Osteocyte (in vitro differentiated cells): ENCODE data around the gene MSLN. TPM values are rescaled to one million over a fixed set of nuclear protein-coding genes. Genes with fewer than 3 reads are reported as not detected.
A peak's percentile ranks its signal among the peaks of the same experiment; 100 is the strongest.
"Not testable (repeated sequence)": the region's sequence is repeated elsewhere in the genome, so short reads cannot be mapped to it uniquely, and the experiment has no call there.

ENCODE experiments used
- DNase-seq: peaks from one replicate; pipeline ENCODE4 v3.0.0; 2021; ENCODE audit warnings: mixed read lengths; ENCODE audit not compliant: unreplicated experiment; ENCODE audit errors: extremely low spot score
- H3K27ac Mint-ChIP-seq: one replicate; pipeline ENCODE4 v1.8.0; 2021; ENCODE audit warnings: mild to moderate bottlenecking, mixed read lengths; ENCODE audit not compliant: unreplicated experiment
- H3K27me3 Mint-ChIP-seq: one replicate; pipeline ENCODE4 v1.8.0; 2021; ENCODE audit warnings: mixed read lengths; ENCODE audit not compliant: unreplicated experiment
- H3K36me3 Mint-ChIP-seq: one replicate; pipeline ENCODE4 v1.8.0; 2021; ENCODE audit warnings: mixed read lengths; ENCODE audit not compliant: unreplicated experiment
- H3K4me1 Mint-ChIP-seq: one replicate; pipeline ENCODE4 v1.8.0; 2021; ENCODE audit warnings: mixed read lengths; ENCODE audit not compliant: unreplicated experiment
- H3K4me3 Mint-ChIP-seq: one replicate; pipeline ENCODE4 v1.8.0; 2021; ENCODE audit warnings: mild to moderate bottlenecking, moderate library complexity, mixed read lengths; ENCODE audit not compliant: unreplicated experiment
- H3K9me3 Mint-ChIP-seq: one replicate; pipeline ENCODE4 v1.8.0; 2021; ENCODE audit warnings: mixed read lengths; ENCODE audit not compliant: unreplicated experiment
- total RNA-seq: library from RNA; stranded (reverse); gene quantifications from 2 replicates; pipeline ENCODE4 v1.2.1, GENCODE V29; 2021
- TF ChIP-seq, protein P1 (sequence below): fragments of 200-600 bp; sonication (generic); IDR thresholded peaks from 2 replicates; pipeline ENCODE4 v1.5.0; 2021; ENCODE audit warnings: antibody characterized with exemption, mild to moderate bottlenecking, moderate library complexity

MSLN gene
- total RNA-seq, 1 donor from 2014 or later = 0.19 TPM

DNA sequence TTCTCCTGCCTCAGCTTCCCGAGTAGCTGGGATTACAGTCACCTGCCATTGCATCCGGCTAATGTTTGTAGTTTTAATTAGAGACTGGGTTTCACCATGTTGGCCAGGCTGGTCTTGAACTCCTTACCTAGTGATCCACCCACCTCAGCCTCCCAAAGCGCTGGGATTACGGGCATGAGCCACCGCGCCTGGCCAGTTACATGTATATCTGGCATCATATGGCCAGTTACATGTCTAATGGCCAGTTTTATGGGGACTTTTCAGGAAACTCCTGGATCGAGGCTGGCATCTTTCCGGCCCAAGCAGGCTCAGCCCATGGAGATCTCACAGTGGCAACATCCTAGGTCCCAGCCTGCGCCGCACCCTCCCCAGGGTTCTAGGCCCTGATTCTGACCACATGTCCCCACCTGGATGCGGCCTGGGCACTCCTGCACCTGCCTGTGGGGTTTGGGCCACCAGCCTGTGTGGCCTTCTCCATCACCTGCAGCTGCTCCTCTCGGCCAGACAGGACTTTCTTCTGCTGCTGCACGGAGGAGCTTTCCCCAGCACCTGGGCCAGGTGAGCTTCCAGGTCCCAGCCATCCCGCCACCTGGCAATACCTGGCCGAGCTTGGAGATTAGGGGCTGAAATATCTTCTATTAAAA, 18.4 kb upstream of the MSLN start:
- Mint-ChIP-seq H3K9me3 (no peaks in the 10 kb centered on the region), H3K27me3 (no peaks in the 10 kb centered on the region), H3K4me1 (peaks cover 8% of the 10 kb centered on the region), H3K4me3 (peak overlapping the region; percentile 48), H3K27ac (no peak overlapping the region), H3K36me3 (peaks cover 5% of the 10 kb centered on the region)
- DNase-seq = no peak
- TF ChIP-seq, protein P1, sequence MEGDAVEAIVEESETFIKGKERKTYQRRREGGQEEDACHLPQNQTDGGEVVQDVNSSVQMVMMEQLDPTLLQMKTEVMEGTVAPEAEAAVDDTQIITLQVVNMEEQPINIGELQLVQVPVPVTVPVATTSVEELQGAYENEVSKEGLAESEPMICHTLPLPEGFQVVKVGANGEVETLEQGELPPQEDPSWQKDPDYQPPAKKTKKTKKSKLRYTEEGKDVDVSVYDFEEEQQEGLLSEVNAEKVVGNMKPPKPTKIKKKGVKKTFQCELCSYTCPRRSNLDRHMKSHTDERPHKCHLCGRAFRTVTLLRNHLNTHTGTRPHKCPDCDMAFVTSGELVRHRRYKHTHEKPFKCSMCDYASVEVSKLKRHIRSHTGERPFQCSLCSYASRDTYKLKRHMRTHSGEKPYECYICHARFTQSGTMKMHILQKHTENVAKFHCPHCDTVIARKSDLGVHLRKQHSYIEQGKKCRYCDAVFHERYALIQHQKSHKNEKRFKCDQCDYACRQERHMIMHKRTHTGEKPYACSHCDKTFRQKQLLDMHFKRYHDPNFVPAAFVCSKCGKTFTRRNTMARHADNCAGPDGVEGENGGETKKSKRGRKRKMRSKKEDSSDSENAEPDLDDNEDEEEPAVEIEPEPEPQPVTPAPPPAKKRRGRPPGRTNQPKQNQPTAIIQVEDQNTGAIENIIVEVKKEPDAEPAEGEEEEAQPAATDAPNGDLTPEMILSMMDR = no peak

DNA sequence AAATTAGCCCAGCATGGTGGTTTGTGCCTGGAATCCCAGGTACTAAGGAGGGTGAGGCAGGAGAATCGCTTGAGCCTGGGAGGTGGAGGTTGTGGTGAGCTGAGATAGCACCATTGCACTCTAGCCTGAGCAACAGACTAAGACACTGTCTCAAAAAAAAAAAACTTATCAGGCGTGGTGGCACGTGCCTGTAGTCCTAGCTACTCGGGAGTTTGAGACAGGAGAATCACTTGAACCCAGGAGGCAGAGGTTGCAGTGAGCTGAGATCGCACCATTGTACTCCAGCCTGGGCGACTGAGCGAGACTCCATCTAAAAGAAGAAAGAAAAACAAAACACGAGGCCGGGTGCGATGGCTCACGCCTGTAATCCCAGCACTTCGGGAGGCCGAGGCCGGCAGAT, 17.6 kb upstream of the MSLN start:
- H3K36me3 Mint-ChIP-seq, DNase-seq, H3K9me3 Mint-ChIP-seq, H3K4me3 Mint-ChIP-seq, H3K4me1 Mint-ChIP-seq, H3K27me3 Mint-ChIP-seq, H3K27ac Mint-ChIP-seq: not testable (repeated sequence)

DNA sequence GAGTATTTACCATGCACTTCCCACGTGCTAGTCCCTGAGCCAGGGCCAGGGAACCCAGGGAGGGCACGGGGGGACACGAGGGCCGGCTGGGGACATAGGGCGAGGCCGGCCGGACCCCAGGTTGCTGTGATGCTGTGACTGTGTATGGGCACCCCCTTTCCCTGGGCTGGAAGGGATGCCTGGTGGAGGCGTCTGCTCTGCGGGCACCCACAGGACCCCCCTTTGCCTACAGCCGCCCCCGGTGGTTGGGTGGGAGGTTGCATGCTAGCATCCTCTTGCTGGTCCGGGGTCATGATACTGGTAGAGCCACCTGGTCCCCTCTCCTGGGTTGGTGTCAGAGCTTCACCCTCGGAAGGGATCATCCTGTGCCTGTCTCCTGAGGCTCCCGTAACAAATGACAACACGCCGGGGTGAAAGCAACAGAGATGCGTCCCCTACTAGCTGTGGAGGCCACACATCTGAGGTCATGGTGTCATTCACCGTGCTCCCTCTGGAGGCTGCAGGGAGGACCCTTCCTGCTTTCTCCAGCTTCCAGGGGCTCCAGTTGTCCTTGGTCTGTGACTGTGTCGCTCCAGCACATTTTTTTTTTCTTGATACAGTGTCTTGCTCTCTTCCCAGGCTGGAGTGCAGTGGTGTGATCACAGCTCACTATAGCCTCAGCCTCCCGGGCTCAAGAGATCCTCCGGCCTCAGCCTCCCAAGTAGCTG, 16.6 kb upstream of the MSLN start:
- DNase-seq = no peak
- TF ChIP-seq, protein P1 = no peak
- Mint-ChIP-seq H3K9me3 (no peaks in the 10 kb centered on the region), H3K27ac (no peak overlapping the region), H3K4me3 (no peak overlapping the region), H3K27me3 (no peaks in the 10 kb centered on the region), H3K36me3 (no peaks in the 10 kb centered on the region), H3K4me1 (peaks cover 8% of the 10 kb centered on the region)

DNA sequence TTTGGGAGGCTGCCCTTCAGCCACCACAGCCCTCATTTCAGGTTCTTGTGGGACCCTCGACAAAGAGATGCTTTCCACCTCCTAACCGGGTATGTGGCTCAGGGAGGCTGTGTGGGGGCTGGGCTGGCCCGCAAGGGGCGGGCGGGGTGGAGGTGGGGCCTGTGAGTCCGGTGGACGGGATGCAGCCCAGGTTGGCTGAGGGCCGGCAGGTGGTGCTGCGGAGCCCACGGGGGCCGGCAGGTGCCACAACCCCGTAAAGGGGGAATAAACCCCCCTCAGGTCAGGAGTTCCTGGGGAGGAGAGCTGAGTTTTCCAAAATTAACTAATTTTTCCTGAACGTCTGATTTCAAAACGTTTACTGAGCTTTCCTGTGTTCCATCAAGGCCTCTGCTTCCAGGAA, 14.8 kb upstream of the MSLN start:
- no peak overlapping the region for H3K27ac Mint-ChIP-seq
- no peaks in the 10 kb centered on the region for H3K27me3 Mint-ChIP-seq
- peaks cover 2% of the 10 kb centered on the region for H3K4me1 Mint-ChIP-seq
- H3K4me3 Mint-ChIP-seq = no peak overlapping the region
- no peak for DNase-seq
- TF ChIP-seq, protein P1 = peak; percentile 47
- H3K9me3 Mint-ChIP-seq = no peaks in the 10 kb centered on the region
- H3K36me3 Mint-ChIP-seq = no peaks in the 10 kb centered on the region

DNA sequence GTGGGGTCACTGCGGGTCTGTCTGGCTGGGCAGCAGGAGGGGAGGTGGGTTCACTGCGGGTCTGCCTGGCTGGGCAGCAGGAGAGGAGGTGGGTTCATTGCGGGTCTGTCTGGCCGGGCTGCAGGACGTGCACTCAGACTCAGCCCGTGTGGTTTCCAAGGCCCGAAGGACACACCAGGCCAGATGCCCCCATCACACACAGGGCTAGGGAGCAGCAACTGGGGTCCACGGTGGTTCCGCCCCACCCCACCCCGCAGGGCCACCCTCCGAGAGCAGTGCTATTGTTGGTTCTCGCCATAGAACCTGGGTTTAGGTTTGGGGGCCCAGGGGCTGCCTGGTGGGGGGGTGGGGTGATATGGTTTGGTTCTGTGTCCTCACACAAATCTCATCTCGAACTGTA, 13.9 kb upstream of the MSLN start:
- H3K4me1 Mint-ChIP-seq = peaks cover 2% of the 10 kb centered on the region
- DNase-seq = no peak
- no peak overlapping the region for H3K4me3 Mint-ChIP-seq
- H3K36me3 Mint-ChIP-seq = no peaks in the 10 kb centered on the region
- TF ChIP-seq, protein P1 = no peak
- no peaks in the 10 kb centered on the region for H3K9me3 Mint-ChIP-seq
- H3K27me3 Mint-ChIP-seq = peaks cover 5% of the 10 kb centered on the region
- no peak overlapping the region for H3K27ac Mint-ChIP-seq
